T-helper 9 cell (primary cell): ENCODE data around the gene SCAPER.
A peak's percentile ranks its signal among the peaks of the same experiment; 100 is the strongest.
"Not testable (repeated sequence)": the region's sequence is repeated elsewhere in the genome, so short reads cannot be mapped to it uniquely, and the experiment has no call there.

Experiments used
- DNase-seq: peaks from one replicate; pipeline ENCODE4 v3.0.0-alpha.2; 2020

Gene SCAPER

DNA sequence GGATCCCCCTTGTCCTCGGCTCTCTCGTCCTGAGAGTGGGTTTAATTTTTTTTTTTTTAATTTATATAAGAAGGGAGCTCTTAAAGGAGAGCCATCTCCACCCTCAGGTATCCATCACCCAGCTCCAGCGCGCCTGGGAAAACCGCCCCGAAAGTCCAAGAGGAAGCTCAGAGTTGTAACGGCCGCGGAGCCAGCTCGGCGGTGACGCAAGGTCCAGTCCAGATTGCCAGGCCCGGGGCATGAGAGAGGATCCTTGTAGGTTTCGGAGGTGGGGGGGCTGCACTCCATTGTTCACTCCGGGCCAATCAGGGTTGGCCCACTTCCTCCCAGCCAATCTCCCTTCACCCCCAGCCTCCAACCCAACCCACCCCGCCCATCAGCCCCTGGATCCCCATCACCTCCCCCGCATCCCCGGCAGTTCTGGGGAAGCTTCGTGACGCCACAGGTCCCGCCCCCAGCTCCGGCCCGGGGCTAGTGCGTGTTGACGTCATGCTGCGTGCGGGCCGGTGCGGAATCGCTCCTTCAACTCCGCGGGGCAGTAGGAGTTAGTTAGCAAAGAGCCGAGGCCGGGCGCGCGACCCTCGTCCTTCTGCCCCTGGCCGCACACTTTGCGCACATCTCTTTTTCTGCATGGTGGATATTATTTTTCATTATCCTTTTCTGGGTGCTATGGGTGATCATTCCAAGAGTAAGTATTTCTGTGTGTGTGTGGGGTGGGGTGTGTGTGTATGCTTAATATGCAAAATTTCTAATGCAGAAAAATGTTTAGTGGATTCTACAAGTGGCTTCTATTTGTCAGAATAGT is 568.7 kb downstream of the SCAPER start, which contains the start of gene ISL2:
Gene ISL2 (plus strand): TSS at position 520 of the 805 bp plus-strand sequence. CDS start 111 bp downstream, at position 631.
- DNase-seq: no peak

DNA sequence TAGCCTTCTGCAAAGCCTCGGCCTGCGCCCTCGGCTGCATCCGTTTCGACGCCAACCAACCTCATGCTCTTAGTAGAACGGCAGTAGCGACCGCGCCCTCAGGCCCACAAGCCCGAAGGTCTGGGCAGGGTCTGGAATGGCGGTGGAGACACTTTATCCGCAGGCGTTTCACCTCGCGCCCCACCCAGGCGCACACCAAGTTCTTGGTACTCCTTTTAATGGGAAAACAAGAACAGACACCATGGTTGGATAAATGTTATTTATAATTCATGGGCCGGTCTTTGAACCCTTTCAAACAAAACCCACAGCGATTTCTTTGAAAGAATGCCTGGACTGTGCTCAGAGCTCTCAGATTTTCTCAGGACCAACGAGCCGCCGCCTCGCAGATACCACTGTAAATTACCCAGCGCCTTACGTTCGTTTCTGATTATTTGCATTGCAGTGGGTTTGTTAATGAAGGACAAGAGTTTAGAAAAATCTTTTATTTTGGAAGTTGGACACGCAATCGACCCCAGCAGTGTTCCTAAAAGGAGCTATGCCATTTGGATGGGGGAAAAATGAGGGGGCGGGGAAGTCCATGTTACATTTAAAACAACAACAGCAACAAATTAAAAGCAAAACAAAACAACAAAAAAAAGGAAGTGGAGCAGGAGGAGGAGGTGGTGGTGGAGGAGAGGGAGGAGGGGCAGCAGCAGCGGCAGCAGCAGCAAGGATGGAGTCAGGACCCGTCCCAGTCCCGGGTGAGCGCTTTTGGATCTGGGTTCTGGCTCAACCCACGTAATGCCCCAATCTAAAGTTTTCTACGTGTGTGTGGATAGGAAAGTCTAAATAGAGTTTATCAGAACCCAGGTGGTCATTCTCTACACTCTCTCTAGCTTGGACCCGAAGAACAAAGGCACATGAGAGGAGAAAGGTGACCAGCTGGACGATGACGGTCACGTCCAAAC is 569.6 kb downstream of the SCAPER start:
- DNase-seq: no peak

DNA sequence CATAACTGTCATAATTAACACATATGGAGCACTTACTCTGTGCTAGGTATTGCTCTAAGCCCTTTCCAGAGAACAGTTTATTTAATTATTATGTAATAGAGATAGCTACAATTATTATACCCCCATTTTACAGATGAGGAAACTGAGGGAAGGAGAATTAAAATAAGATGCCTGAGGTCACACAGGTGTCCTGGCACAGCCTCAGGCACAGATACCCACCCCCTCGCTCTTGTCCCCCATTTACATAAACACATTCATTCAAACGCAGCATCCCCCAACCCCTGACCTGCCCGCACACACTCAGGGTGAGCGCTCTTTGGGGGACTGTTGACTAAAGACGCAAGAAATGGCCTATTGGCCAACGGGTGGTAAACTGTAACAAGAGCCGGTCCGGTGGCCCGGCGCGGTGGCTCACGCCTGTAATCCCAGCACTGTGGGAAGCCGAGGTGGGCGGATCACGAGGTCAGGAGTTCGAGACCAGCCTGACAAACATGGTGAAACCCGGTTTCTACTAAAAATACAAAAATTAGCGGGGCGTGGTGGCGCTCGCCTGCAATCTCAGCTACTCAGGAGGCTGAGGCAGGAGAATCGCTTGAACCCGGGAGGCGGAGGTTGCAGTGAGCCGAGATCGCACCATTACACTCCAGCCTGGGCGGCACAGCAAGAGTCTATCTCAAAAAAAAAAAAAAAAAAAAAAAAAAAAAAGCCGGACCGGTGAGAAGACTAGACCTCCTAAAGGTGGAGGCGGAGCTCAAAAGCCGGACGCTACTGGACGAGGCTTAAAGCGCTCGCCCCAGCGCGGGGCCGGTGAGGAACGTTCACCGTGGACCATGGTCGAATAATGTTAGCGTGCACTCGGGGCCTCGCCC is 570.5 kb downstream of the SCAPER start:
- DNase-seq: no peak

DNA sequence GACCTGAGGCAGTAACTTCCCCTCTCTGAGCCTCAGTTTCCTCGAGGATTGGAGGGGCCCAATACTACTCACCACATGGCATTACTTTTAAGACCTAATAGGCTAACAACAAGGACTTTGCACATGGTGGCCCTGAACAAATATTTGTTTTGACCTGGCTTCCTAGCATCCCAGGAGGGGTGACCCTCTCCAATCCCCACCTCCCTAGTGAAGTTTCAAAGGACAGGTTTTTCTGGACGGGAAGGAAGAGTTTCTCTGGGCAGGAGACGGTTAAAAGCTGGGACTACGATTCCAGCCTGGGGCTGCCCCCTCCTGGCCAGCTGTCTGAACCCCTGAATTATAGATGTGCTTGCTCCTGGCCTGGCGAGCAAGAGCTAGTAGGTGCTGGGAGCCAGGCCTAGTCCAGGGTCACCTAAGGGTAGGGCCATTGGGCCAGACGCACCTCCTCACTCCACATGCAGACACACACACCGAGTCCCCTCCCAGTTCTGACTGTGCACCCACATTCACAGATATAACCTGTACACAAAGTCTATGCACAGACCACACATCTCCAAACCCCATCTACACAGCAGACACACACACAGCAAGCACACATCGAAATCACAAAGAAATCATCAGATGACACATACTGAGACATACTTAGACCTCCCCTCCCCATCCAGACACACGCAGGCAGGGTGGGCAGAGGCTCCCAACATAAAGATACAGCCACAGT is 571.3 kb downstream of the SCAPER start:
- no peak for DNase-seq

DNA sequence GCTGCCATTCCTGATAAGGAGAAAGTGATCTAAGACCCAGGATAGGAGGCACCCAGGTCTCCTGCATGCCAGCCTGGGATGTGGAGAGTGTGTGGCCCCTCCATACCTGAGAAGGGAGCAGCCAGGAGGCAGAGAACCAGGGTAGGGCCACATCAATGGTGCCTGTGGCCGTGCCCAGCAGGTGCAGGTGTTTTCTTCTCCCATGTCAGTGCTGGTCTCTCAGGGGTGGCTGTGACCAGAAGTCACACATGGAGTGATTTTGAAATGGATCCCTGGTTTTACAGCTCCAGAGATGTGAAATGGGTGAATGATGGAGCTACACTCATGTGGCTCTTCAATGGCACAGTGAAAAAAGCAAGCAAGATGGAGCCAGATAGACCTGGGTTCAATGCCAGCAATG is 571.8 kb downstream of the SCAPER start:
- no peak for DNase-seq

DNA sequence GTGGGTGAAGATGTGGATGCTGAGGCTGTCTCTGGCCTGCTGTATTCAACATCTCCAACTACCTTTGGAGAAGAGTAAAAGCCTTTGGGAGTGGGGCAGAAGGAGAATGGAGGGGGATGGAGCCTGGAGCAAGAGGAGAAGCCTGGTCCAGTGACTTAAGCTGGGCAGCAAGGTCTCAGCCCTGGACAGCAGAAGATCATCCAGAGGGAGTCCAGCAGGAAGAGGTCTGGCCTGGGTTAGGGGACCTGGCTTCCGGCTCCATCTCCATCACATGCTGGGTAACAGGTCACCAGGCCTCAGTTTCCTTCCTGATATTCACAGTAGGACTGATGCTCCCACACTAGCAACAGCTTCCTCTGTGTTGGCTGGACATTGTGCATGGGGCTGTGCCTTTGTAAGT is 572.3 kb downstream of the SCAPER start:
- no peak for DNase-seq

DNA sequence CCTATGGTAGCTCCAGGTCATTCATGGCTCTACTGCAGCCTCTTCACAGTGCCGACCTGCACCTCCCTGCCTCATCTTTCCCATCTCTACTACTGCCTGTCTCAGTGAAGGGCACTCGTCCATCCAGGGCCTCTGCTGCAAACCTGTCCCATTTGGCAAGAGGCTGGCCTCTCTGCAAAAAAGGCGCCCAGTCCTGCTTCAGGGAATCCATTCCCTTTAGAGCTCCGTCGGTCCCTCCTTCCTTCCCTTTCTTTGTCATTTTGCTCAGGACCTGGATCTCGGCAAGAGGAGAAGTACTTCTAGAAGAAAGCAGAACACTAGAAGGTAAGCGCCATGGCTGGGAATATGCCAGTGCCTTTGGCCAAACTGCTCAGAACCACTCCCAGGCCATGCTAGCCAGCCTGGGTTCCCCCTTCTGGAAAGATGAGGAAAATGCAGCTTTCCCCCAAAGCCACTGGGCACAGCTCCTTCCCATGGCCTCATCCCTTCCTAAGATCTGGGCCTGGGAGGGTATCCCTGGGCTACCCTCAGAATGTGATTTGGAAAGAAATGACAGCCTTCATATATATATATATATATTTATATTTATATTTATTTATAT is 575.0 kb downstream of the SCAPER start:
- no peak for DNase-seq

DNA sequence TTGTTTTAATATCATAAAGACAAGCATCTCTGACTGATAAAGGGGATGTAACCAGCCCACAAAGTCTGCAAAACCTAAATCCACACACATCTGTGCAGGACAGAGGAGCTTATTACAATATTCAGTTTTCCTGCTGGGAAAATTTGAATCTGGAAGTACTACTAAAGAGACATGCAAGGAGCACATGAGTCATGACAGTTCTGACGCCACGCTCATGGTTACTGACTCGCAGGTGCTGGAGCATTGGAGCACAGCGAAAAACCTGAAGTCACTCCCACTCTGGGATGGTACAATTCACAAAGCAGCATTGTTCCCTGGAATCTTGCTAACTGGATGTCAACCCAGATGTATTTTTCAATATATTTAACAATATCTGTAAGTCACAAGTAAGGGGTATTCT is 576.2 kb downstream of the SCAPER start:
- no peak for DNase-seq

DNA sequence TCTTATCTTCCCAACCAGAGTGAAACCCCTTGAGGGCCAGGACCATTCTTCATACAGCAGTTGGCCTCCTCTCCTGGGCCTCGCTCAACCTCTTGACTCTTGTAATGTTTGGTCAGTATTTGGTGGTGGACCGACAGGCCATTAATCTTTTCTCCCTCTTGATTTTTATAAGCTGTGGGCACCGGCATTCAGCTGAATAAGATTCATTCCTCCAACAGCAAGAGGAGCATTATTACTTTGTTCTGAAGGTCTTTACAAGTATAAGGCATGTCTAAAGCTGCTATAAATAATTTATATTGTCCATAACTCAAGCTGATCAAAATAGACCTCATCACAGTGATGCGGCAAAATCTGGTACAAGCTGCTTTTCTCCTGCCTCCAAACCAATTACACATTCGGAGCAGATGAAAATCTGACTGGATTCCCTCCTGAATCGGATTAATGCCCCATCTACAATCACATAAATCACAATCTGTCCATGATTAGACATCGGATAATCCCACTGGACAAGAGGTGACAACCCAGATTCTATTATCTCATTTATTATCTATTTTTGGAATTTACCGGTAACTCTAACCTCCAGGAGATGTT is 576.9 kb downstream of the SCAPER start:
- DNase-seq: no peak

DNA sequence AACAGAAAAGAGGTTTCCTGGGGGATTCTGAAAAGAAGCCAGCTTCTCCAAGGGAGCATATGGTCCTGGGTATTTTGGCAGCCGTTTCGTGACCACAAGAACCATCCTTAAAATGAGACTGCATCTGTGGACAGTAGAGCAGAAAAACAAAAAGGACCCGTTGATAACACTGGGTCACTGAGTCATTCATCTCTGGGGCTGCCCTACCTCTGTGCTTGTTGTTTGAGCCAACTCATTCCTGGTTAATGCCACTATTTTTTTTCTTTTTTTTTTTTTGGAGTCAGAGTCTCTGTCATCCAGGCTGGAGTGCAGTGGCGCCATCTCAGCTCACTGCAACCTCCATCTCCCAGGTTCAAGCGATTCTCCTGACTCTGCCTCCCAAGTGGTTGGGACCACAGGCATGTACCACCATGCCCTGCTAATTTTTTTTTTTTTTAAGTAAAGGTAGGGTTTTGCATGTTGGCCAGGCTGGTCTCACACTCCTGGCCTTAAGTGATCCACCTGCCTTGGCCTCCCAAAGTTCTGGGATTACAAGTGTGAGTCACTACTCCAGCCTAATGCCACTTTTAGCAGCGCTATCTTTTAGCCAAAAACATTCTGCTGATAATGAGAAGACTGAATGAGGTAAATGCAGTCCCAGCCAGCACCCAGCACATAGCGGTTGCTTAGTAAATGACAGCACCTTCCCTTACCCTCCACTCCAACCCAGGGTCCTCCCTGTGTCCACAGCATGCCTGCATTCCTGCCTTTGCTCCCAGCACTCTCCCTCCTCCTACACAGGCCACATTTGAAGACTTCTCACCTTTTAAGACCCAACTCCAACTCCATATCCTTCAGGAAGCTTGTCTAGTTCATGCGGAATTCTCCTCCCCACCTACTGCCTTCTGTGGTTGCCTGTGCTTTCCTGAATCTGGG is 577.7 kb downstream of the SCAPER start:
- no peak for DNase-seq

DNA sequence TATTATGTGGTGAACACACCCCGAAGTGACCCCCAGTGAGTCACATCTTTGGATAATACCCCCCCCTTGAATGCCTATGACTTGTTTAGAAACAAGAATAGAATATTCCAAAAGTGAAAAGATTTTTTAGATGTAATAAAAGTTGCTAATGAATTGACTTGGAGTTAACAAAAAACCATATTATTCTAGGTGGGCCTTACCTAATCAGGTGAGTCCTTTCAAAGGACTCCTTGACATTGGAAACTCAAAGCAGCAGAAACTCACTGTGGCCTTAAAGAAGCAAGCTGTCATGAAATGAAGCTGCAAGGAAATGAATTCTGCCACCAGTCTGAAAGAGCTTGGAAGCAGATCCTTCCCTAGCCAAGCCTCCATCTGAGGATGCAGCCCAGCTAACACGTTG is 579.4 kb downstream of the SCAPER start:
- no peak for DNase-seq

DNA sequence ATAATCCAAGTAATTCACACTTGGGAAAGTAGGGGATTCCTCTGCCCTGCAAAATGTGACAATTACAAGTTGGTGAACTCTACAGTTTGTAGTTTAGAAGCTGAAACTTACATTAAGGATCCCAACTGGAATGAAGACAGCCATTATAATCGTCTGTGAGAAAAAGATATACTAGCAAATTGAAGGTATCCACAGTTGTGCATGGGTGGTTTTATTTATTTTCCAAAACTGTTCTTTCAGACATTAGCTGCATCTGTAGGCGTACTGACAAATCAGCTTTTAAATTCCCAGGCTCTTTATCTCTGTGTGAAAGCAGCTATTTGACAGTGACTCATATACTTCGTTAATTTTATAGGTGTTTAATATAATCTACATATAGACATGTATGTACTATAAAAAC is 581.1 kb downstream of the SCAPER start:
- no peak for DNase-seq

DNA sequence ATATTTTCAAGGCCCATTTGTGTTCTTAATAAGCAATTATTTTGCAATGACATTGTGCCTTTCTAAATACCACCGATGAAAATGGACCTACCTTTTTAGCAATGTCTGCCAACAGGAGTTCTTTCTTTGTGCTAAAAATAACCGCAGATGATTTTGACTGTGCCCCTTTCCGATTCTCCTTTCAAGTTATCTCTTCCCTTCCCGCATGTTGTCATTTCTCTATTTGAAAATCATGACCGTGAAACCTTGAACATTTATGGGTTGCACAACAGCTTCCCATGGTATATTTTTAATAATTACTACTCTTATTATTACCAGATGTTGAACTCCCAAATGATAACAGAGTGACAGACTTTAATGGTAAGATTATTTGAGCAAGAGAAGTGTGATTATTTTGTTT is 583.5 kb downstream of the SCAPER start:
- no peak for DNase-seq

DNA sequence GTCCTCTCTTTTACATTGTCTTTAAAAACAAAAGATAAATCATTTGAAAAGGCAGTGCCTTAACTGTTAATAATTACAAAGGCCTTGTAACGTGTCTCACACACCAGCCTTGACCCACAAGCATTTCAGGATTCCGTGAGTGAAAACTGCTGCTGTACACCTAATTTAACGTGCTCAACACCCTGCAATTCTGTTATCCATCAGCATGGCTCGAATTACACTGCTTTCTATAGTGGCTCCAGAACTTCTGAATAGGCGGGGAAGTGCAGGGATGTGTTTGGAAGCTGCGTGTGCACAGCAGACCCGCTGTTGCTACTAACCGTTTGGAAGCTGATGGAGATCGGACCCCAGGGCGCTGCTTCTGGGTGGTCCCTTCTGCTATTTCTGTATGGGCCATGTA is 584.0 kb downstream of the SCAPER start:
- no peak for DNase-seq

DNA sequence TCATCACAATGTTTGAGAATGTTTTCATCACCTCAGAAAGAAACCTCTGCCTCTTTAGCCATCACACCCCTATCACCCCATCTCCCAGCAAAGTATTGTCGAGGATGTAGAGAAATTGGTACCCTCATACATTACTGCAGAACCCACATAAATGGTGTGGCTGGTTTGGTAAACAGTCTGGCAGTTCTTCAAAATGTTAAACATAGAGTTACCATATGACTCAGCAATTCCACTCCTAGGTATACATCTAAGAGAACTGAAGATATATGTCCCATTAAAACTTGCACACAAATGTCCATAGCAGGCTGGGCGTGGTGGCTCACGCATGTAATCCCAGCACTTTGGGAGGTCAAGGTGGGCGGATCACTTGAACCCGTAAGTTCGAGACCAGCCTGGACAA is 585.1 kb downstream of the SCAPER start:
- no peak for DNase-seq

DNA sequence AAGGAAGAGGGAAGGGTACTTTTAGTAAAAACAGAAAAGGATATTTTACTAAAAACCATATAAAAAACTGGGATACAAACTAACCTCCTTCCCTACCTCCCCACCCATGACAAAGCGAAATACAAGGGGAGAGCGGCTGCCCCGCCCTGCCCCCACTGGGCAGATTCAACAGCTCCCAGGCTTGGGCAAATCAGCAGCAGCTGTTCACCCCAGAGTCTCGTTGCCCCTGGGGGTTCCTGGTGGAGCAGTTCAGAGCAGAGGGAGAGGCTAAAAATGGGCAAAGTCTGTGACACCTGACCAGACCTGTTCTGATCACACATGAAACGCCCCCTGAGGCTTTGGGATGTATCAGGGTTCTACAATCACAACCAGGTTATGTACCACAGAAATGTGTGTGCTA is 591.4 kb downstream of the SCAPER start:
- DNase-seq: no peak

DNA sequence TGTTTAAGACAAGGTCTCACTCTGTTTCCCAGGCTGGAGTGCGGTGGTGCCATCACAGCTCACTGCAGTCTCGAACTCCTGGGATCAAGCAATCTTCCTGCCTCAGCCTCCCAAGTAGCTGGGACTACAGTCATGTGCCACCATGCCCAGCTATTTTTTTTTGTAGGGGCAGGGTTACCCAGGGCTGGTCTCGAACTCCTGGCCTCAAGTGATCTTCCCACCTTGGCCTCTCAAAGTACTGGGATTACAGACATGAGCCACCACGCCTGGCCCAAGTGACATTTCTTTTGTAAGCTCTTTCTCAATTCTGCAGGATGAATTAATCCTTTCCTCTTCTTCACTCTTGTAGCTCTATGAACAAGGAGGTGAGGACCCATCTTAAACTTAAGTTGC is 592.0 kb downstream of the SCAPER start:
- not testable (repeated sequence) for DNase-seq

DNA sequence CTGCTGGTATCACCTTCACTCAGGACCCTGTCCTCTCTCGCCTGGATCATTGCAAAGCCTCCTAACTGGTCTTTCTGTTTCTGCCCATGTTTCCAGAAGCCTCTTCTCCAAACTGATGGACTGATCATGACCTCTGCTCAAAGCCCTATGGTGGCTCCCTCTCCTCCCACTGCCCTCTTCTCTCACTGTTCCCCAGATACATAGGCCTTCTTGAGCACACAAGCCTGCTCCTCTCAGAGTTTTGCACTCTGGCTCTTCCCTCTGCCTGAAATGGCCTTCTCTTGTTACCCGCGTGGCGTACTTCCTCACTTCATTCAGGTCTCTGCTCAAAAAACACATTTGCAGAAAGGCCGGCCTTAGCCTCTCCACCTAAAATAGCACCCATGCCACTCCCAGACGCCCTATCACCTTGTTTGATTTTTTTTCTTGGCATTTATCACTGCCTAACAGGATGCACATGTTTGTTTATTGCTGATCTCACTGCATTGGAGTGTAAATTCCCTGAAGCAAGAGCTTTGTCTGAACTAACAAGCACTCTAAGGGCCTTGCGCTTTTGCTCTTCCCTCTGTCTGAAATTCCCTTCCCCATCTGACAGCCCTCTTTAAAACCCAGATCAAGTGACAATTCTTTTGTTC is 592.5 kb downstream of the SCAPER start:
- DNase-seq: no peak

DNA sequence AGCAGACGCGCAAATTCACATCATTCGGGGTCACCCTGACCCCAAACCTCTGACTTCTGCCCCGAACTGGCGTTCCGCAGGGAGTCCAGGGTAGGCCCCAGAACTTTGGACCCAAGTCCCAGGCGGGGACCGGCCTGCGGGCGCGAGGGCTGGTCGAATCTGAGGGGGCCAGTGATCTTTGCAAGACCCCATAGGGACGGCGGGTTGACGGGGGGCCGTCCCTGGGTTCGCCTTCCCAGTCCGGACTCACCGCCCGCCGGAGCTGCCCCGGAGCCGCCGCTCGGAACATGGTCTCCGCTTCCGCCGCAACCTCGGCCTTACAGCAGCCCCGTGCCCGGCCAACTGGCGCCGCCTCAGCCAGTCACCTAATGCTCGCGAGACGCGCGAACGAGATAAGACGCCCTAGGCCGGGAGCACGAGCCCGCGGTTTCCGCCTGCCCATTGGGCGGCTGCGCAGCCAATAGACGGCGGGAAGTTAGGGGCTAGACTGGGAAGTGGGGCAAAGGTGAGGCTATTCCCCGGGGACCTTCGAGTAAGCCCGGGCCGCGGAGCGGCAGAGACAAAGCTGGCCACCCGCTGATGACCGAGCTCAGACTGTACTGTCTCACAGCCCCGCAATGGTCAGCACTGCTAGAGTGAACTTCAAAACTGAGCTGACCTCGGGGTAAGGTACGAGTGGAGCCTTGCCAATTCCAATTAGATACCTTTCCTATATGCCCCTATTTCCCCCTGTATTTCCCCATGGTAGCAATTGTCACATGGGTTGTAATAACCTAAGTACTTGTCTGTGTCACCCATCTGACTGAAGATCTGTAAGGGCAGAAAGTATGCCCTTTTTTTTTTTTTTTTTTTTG is 593.8 kb downstream of the SCAPER start, which contains the start of gene ETFA:
Gene ETFA (minus strand): TSS at position 370 of the 854 bp plus-strand sequence. CDS start 81 bp downstream, at position 289.
- DNase-seq: peak; percentile 76
